HT-29 (cell line): ENCODE measurements around the gene PMF1. TPM values are rescaled to one million over a fixed set of nuclear protein-coding genes. Genes with fewer than 3 reads are reported as not detected.

Experiments
- DNase-seq: peaks from one replicate; pipeline ENCODE4 v3.0.0-alpha.2; 2015; ENCODE audit warnings: low spot score
- small RNA-seq: library from RNA; depleted of rRNA; stranded (forward); fragments of <200 nt; gene quantifications from one replicate; pipeline ENCODE3, GENCODE V24; 2014
- total RNA-seq: library from RNA; depleted of rRNA; stranded (reverse); fragments of >200 nt; shearing (Covaris generic); gene quantifications from 2 replicates; pipeline ENCODE4 v1.2.3, GENCODE V29; 2014; rRNA removed

The PMF1 gene
- total RNA-seq, 1 experiment from 2014 or later: 111 TPM

DNA sequence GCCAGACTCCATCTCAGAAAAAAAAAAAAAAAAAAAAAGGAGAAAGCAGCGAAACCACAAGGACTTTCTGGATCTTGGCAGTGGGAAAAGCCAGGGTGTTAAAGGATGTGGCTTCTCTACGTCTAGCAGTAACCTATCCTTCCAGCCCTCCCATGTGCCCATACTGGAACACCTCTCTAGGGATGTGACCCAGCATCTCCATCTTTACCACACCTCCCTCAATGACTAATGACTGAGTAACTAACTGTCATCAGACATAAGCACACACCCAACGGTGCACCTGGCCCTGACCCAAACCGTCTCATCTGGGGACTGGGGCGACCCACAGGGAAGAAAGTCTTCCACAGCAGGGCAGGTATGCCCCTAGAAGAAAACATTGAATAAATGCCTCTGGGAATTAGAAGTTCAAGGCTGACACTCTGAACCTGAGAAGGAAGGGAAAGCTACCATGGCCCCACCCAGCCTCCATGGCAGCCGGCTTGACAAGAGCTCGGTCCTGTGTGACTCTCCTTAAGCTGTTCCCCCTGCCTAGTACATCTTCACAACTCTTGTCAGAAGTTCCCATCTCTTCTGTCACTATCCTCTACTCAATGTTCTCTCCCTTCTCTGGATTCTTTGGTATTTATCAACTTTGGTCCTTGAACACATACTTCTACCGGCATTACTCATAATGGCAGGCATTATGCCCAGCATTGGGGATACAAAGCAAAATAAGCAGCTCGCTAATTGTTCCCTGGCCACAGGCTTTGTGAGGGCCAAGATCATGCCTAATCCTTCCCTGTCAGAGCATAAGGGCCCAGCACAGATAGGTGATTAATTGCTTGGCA is 49.9 kb downstream of the PMF1 start:
- DNase-seq: no peak

DNA sequence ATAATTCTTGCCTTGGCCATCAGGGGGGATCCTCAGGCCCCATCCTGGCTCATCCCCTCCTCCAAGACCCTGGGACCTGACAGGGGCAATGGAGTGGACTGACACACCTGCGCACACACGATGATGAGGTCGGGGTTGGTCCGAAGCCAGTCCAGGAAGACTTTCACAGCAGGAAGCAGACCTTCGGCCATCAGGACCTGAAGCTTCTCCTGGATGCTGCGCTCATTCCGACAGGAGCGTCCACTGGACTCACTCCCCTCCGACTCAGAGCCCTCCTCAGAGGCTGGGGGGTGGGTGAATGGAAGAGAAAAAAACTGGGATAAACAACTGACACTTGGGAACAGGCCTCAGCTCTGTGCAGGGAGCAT is 50.5 kb downstream of the PMF1 start:
- no peak for DNase-seq

DNA sequence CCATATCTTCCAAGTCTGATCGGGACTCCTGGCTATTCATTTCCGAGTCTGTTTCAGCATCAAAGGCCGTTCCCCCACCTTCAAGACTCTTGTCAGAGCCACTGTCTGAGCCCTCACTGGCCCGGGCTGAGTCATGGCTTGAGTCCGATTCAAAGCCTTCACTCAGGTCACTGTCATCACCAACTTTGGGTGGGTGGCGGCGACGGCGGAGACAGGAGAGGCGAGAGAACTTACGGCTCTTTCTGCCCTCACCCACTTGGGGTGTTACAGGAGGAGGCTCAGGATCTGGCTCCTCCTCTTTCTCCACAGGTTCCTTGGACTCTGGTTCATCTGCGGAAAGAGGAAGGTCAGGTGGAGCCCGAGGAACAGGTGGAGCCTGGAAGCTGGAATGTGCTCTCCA is 53.2 kb downstream of the PMF1 start:
- DNase-seq: no peak

- DNase-seq: no peak
Measured at GRCh38 chr1:156268336-156268735, 55.5 kb downstream of the PMF1 start.

DNA sequence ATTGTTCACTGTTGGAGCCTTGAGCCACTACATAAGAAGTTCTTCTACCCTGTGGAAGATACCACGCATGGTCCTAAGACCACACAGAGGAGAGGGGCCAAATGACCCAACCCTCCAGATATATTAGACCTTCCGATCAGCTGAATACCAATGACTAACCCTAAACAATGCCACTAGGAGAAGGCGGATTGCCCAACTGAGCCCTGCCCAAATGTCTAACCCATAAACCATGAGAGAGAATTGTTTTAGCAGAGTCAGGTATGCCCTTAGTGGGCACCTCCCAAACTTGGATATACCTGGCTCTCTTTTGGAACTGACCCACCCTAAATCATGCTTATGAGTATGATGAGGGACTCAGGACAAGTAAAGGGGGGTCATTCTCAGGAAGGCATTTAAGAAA is 57.5 kb downstream of the PMF1 start:
- no peak for DNase-seq

DNA sequence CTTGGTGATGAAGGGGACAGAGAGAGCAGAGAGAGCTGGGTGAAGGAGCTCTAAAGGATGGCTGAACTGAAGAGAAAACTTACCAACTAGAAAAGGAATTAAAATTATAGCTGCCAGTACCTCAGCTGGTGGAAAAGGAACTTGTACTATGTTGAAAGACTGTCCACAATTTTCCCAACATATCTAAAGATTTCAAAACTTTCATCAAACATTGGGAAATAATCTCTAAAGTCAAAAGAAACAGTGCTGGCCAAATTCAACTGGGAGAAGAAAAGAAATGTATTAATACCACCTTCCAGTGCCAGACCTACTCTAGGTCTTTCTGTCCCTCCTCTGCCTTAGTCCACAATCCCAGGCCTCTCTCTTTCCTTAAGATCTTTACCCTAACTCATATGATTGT is 63.7 kb downstream of the PMF1 start:
- DNase-seq: no peak

GRCh38 chr1:156276966-156277381 is 64.2 kb downstream of the PMF1 start:
- no peak for DNase-seq

DNA sequence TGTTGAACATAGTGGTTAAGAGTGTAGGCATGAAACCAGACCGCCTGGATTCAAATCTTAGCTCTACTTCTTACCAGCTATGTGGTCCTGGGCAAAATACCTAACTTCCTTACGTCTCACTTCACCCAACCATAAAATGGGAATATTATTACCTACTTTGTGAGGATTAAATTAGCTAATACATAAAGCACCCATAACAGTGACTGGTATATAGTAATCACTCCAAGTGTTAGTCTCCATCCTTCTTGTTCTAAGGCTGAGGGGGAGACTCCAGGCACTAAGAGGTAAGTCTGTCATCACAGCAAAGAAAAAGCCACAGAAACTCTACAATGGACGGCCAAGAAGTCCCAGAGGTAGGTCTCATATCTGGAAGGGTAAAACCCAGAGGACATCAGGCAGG is 67.0 kb downstream of the PMF1 start:
- DNase-seq: no peak

- no peak for DNase-seq
Measured at GRCh38 chr1:156281281-156281680, 68.5 kb downstream of the PMF1 start.

DNA sequence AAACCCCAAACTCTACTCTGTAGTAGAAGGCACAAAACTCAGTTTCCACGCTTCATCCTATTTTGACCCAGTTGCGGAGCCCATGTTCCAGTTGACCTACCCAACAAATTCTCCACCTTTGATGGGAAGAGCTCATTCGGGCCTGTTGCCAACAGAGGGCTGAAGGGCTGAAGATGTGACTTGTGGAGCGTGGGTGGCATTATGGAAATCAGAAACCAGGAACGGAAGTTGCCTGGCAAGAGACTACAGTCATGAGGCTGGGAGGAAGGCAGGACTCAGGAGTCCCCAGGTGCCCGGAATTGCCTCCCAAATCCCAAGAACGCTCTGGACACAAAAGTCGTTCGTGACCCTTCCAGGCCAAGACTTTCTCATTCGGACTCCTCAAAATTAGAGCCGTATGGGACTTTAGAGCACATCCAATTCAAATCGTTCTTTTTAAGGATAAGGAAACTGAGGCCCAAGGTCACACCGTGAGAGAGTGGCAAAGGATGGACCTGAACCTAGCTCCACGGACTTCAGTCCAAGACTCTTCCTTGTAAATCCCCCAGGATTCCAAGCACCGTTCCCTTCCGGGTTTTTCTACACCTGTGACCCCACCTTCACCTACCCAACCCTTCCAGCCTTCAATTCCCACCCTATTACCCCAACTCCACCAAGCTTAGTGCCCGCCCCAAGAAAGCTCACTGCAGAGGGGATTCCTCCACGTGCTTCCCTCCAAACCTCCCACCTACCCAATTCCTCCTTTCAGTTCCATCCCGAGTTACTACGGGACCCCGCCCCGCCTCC is 69.1 kb downstream of the PMF1 start:
- DNase-seq: peak; percentile 77

- peak; percentile 97 for DNase-seq
Measured at GRCh38 chr1:156282479-156283222, 69.8 kb downstream of the PMF1 start, which contains the start of gene SMG5. Gene SMG5, minus strand, starts transcription at chr1:156282825. Its CDS starts 145 bp downstream, at chr1:156282680.

DNA sequence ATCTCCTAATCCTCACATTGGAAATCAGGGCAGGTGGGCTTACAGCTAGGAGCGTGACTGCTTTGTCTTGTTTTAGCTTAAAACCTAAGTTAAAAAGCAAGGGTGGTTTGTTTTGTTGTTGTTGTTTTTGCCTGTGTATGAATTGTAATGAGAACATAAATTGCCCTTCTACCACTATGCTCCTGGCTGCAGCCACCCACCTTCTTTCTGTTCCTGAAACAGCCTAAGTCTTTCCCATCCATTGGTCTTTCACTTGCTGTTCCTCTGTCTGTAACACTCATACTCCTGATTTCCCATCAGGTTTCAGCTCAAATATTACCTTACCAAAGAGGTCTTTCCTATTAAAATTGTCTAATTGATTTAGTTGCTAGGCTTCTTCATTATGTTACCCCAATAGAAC is 70.7 kb downstream of the PMF1 start:
- DNase-seq: peak; percentile 18

- peak; percentile 58 for DNase-seq
Measured at GRCh38 chr1:156284112-156284511, 71.3 kb downstream of the PMF1 start, which contains the start of gene TMEM79. Gene TMEM79, plus strand, starts transcription at chr1:156284325. Its CDS starts 902 bp downstream, at chr1:156285227.

DNA sequence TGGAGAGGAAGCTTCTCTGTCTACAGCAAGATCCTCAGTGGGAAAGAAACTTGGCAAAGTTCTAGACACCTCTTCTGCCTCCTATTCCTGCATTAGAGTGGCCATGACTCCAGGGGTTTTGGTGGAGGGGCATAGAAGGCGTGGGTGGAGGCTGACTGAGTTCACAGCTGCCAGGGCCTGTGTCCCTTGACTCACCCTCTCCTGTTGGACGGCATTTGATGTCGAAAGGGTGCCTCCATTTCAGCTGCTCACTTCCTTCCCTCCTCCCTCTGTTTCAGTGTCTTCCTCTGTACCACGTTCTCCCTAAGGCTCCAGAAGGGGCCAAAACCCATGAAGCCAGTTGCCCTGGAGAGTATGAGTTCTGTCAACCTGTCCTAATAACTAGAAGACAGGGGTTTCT is 72.0 kb downstream of the PMF1 start:
- DNase-seq: no peak

- no peak for DNase-seq
Measured at GRCh38 chr1:156285437-156285836, 72.6 kb downstream of the PMF1 start.

DNA sequence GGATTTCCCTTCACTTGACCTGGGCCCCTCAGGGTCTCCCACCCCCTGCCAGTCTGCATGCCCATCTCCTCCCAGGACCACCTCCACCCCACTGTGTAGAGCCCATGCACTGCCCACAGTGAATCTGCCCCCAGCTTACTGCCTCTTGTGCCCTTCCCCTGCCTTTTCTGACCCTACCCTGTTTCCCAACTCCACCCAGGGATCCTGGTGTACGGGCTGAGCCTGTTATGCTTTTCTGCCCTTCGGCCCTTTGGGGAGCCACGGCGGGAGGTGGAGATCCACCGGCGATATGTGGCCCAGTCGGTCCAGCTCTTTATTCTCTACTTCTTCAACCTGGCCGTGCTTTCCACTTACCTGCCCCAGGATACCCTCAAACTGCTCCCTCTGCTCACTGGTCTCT is 73.3 kb downstream of the PMF1 start:
- DNase-seq: no peak

Small RNA genes lying within 50 kb of the gene (small RNA-seq; reads per million reads assigned to genes)
- gene RF00568: not detected

Other genes starting within 250 kb of the PMF1 start
- gene ARHGEF2, start 234.5 kb upstream of the PMF1 start, total RNA-seq: 150 and 179 TPM in 2 replicates
- gene SSR2, start 192.1 kb upstream of the PMF1 start, total RNA-seq: 227 and 261 TPM in 2 replicates
- gene UBQLN4, start 159.2 kb upstream of the PMF1 start, total RNA-seq: 35.7 and 41.0 TPM in 2 replicates
- gene LAMTOR2, start 158.2 kb upstream of the PMF1 start, total RNA-seq: 108 and 130 TPM in 2 replicates
- gene RAB25, start 151.8 kb upstream of the PMF1 start, total RNA-seq: 163 and 185 TPM in 2 replicates
- 9.3 and 13.3 TPM in 2 replicates for gene MEX3A, start 130.5 kb upstream of the PMF1 start, total RNA-seq
- gene LMNA, start 98.3 kb upstream of the PMF1 start, total RNA-seq: 1,664 and 1,875 TPM in 2 replicates
- 5.1 and 11.6 TPM in 2 replicates for gene SEMA4A, start 59.4 kb upstream of the PMF1 start, total RNA-seq
- gene SLC25A44, start 18.9 kb upstream of the PMF1 start, total RNA-seq: 15.3 and 21.6 TPM in 2 replicates
- gene BGLAP, start 29.2 kb downstream of the PMF1 start, total RNA-seq: 0.23 and 0.34 TPM in 2 replicates
- 6.5 and 7.0 TPM in 2 replicates for gene PAQR6, start 35.0 kb downstream of the PMF1 start, total RNA-seq
- gene SMG5, start 69.8 kb downstream of the PMF1 start, total RNA-seq: 135 and 146 TPM in 2 replicates
- 4.4 and 5.6 TPM in 2 replicates for gene TMEM79, start 71.3 kb downstream of the PMF1 start, total RNA-seq
- gene GLMP, start 82.7 kb downstream of the PMF1 start, total RNA-seq: 75.3 and 78.6 TPM in 2 replicates
- gene VHLL, start 86.3 kb downstream of the PMF1 start, total RNA-seq: not detected in 2 replicates
- 389 and 419 TPM in 2 replicates for gene CCT3, start 125.3 kb downstream of the PMF1 start, total RNA-seq
- gene TSACC, start 125.5 kb downstream of the PMF1 start, total RNA-seq: 0.15 and 0.37 TPM in 2 replicates
- gene RHBG, start 156.2 kb downstream of the PMF1 start, total RNA-seq: not detected in 2 replicates